ENCODE results near the gene FOXA1. TPM values are rescaled to one million over a fixed set of nuclear protein-coding genes. Genes with fewer than 3 reads are reported as not detected.
A peak's percentile ranks its signal among the peaks of the same experiment; 100 is the strongest.

The FOXA1 gene
- total RNA-seq, 1 experiment from 2014 or later: 131 TPM

GRCh38 chr14:37601865-37602264 is 6.8 kb upstream of the FOXA1 start:
- no peak for DNase-seq
- Mint-ChIP-seq H3K4me1 (ENCODE audit: low read depth, unreplicated experiment) (peaks cover 25% of the 10 kb centered on the region), H3K27ac (ENCODE audit: unreplicated experiment) (no peak overlapping the region), H3K27me3 (ENCODE audit: unreplicated experiment) (no peaks in the 10 kb centered on the region), H3K4me3 (ENCODE audit: low read depth, unreplicated experiment) (no peak overlapping the region), H3K36me3 (ENCODE audit: insufficient read depth, unreplicated experiment) (peaks cover 25% of the 10 kb centered on the region), H3K9me3 (ENCODE audit: low read depth, unreplicated experiment) (no peaks in the 10 kb centered on the region)
- intact Hi-C loops (cut with micrococcal nuclease; ENCODE audit: unreplicated experiment): no loop called here
- no TSS peak for BruUV-seq (replicated peaks)
- TF ChIP-seq, protein P1, sequence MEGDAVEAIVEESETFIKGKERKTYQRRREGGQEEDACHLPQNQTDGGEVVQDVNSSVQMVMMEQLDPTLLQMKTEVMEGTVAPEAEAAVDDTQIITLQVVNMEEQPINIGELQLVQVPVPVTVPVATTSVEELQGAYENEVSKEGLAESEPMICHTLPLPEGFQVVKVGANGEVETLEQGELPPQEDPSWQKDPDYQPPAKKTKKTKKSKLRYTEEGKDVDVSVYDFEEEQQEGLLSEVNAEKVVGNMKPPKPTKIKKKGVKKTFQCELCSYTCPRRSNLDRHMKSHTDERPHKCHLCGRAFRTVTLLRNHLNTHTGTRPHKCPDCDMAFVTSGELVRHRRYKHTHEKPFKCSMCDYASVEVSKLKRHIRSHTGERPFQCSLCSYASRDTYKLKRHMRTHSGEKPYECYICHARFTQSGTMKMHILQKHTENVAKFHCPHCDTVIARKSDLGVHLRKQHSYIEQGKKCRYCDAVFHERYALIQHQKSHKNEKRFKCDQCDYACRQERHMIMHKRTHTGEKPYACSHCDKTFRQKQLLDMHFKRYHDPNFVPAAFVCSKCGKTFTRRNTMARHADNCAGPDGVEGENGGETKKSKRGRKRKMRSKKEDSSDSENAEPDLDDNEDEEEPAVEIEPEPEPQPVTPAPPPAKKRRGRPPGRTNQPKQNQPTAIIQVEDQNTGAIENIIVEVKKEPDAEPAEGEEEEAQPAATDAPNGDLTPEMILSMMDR (IDR thresholded peaks at IDR 0.05; ENCODE audit: unreplicated experiment): no peak
- CTCF ChIA-PET: interaction anchor here (1.3 kb wide), 1 partner anchor 273 kb away, joined by 3 read pairs; no protein-coding TSS in a partner anchor

DNA sequence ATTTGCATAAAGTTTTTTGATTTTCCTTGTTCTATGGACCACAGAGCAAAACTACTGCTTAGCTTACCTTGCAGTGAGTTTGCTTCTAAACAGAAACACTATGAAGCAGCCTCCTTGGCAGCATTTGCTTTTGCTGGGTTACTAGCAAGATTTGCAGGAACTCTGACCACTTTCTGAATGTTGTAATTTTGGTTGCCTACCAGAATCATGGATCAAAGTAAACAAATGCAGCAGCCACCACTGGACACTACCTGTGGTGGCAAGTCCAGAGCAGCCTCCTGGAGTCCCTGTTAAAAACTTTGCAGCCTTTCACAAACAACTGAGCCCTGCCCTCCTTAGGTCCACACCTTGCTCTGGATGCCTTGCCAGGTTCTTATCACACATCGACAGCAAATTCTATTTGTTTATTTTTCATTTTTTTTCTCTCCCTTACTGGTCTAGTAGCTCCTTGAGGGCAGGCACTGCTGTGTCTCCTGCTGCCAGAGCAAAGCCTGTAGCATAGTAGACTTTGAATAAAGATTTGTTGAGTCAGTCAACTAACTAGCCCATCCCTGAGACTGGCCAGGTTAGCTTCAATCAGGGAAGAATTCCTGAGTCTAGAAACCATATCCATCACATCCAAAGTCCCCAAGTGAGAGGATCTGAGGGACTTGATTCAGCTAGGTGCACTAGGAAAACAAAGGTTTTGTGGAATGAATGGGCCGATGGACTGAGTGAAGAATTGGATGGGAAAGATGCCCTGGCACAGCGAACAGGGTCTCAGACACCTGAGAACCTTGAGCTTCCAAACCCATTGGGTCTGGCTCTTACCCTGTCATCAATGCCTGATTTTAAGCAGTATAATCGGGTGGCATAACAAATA is 6.1 kb upstream of the FOXA1 start:
- no peaks in the 10 kb centered on the region for H3K9me3 Mint-ChIP-seq (ENCODE audit: low read depth, unreplicated experiment)
- BruUV-seq (replicated peaks): no TSS peak
- no peak overlapping the region for H3K27ac Mint-ChIP-seq (ENCODE audit: unreplicated experiment)
- intact Hi-C loops (cut with micrococcal nuclease; ENCODE audit: unreplicated experiment): no loop called here
- CTCF ChIA-PET: interaction anchor here (1.3 kb wide), 1 partner anchor 273 kb away, joined by 3 read pairs; no protein-coding TSS in a partner anchor
- H3K36me3 Mint-ChIP-seq (ENCODE audit: insufficient read depth, unreplicated experiment): peaks cover 32% of the 10 kb centered on the region
- no peak for DNase-seq
- H3K27me3 Mint-ChIP-seq (ENCODE audit: unreplicated experiment): no peaks in the 10 kb centered on the region
- peak overlapping the region; percentile 75 for H3K4me3 Mint-ChIP-seq (ENCODE audit: low read depth, unreplicated experiment)
- TF ChIP-seq, protein P1 (IDR thresholded peaks at IDR 0.05; ENCODE audit: unreplicated experiment): no peak
- H3K4me1 Mint-ChIP-seq (ENCODE audit: low read depth, unreplicated experiment): peaks cover 25% of the 10 kb centered on the region

DNA sequence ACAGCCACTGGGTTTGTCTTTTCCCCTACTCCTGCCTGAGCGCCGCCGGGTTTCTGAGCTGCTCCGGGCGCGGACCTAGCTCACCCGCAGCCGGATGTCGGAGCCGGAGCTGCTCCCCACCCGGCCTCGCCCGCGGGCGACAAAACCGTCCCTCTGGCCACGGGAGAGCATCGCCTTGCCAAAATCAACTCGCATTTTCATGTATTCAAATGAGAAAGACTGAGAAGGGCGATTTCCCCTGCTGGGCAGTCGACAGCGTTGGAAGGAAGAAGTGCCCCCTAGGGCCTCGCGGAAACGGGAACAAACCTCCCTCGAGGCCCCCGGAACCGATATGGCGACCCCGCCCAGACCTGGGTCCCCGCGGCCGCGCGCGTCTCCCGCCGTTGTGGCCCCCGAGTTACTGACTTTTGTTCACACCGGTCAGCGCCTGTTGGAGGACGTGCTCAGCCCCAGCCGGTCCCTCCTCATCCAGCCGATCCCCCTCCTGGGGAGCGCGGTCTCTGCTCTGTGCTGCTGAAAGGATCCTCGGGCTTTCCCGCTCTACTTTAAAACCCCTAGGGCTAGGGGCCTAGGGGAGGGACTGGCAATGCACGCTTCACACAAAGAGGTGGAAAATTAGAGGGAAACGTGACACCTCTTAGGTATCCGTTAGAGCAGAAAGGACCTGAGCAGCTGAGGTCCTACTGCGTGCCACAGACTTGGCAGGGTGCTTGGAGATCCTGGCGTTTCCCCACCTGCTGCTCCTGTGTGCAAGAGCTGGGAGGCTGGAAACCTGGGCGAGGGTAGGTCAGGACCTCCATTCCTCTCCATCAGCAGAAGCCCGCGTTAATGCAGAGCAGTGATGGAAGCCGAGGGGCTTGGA is 4.7 kb upstream of the FOXA1 start:
- no TSS peak for BruUV-seq (replicated peaks)
- Mint-ChIP-seq H3K4me1 (ENCODE audit: low read depth, unreplicated experiment) (peaks cover 25% of the 10 kb centered on the region), H3K9me3 (ENCODE audit: low read depth, unreplicated experiment) (no peaks in the 10 kb centered on the region), H3K36me3 (ENCODE audit: insufficient read depth, unreplicated experiment) (peaks cover 45% of the 10 kb centered on the region), H3K4me3 (ENCODE audit: low read depth, unreplicated experiment) (peak overlapping the region; percentile 75), H3K27ac (ENCODE audit: unreplicated experiment) (peak overlapping the region; percentile 27), H3K27me3 (ENCODE audit: unreplicated experiment) (no peaks in the 10 kb centered on the region)
- intact Hi-C loops (cut with micrococcal nuclease; ENCODE audit: unreplicated experiment): loop anchor here (5.0 kb wide), 1 partner anchor 198 kb away; no protein-coding TSS in a partner anchor
- TF ChIP-seq, protein P1 (IDR thresholded peaks at IDR 0.05; ENCODE audit: unreplicated experiment): no peak
- peak; percentile 46 for DNase-seq
- CTCF ChIA-PET: no interaction called here

GRCh38 chr14:37598747-37599506 is 3.9 kb upstream of the FOXA1 start:
- TF ChIP-seq, protein P1 (IDR thresholded peaks at IDR 0.05; ENCODE audit: unreplicated experiment): no peak
- no TSS peak for BruUV-seq (replicated peaks)
- Mint-ChIP-seq H3K4me1 (ENCODE audit: low read depth, unreplicated experiment) (peaks cover 25% of the 10 kb centered on the region), H3K36me3 (ENCODE audit: insufficient read depth, unreplicated experiment) (peaks cover 50% of the 10 kb centered on the region), H3K9me3 (ENCODE audit: low read depth, unreplicated experiment) (no peaks in the 10 kb centered on the region), H3K27ac (ENCODE audit: unreplicated experiment) (peak overlapping the region; percentile 27), H3K27me3 (ENCODE audit: unreplicated experiment) (no peaks in the 10 kb centered on the region), H3K4me3 (ENCODE audit: low read depth, unreplicated experiment) (peak overlapping the region; percentile 75)
- intact Hi-C loops (cut with micrococcal nuclease; ENCODE audit: unreplicated experiment): loop anchor here (5.0 kb wide), 1 partner anchor 198 kb away; no protein-coding TSS in a partner anchor
- no peak for DNase-seq
- CTCF ChIA-PET: no interaction called here

Data from Calu3 (cell line).